Ascending aorta (tissue), 2 donors: ENCODE data around the gene GLYATL3. TPM values are rescaled to one million over a fixed set of nuclear protein-coding genes. Genes with fewer than 3 reads are reported as not detected.

ENCODE experiments used
- DNase-seq, 2 donors: peaks; one replicate each; pipeline ENCODE4 v3.0.0-alpha.2; 2019; ENCODE audit warnings: low spot score in 2 of 2
- H3K27ac ChIP-seq, 2 donors: fragments of 200-600 bp; sonication (generic); one replicate each; pipeline ENCODE4 v1.5.1; 2016 to 2017; ENCODE audit warnings: mild to moderate bottlenecking in 1 of 2
- H3K27me3 ChIP-seq: fragments of 200-600 bp; sonication (generic); one replicate; pipeline ENCODE4 v1.5.1; 2017
- H3K36me3 ChIP-seq, 2 donors: fragments of 200-600 bp; sonication (generic); one replicate each; pipeline ENCODE4 v1.5.1; 2016
- H3K4me1 ChIP-seq, 2 donors: fragments of 200-600 bp; sonication (generic); one replicate each; pipeline ENCODE4 v1.5.1; 2016 to 2017; ENCODE audit warnings: mild to moderate bottlenecking in 1 of 2
- H3K4me3 ChIP-seq, 2 donors: fragments of 200-600 bp; sonication (generic); one replicate each; pipeline ENCODE4 v1.5.1; 2016 to 2017; ENCODE audit warnings: mild to moderate bottlenecking in 1 of 2
- H3K9me3 ChIP-seq, 2 donors: fragments of 200-600 bp; sonication (generic); one replicate each; pipeline ENCODE4 v1.5.1; 2016
- CTCF ChIP-seq, 3 experiments: fragments of 200-600 bp in 2 of 3; fragments of 450-650 bp in 1 of 3; sonication (generic) in 2 of 3; IDR thresholded peaks; one replicate each; pipeline ENCODE4 v1.5.1; 2016 to 2019; ENCODE audit warnings: antibody characterized with exemption in 3 of 3, mild to moderate bottlenecking in 1 of 3, moderate library complexity in 1 of 3
- intact Hi-C: fragments of 100-400 bp; cut with DNase I; formaldehyde crosslinking; loops from one replicate; pipeline ENCODE4 v1.15.1; 2023
- total RNA-seq: library from RNA; depleted of rRNA; stranded (reverse); fragments of >200 nt; gene quantifications from one replicate; pipeline ENCODE4 v1.1.0, GENCODE V29; 2016

GLYATL3 gene
- total RNA-seq, 1 donor from 2014 or later: not detected

- intact Hi-C loops: no loop called here
- TF ChIP-seq CTCF (IDR thresholded peaks at IDR 0.05): no peak
- no peak for DNase-seq
- no peaks in the 10 kb centered on the region for H3K27me3 ChIP-seq
- H3K27ac ChIP-seq: no peak overlapping the region
- H3K4me1 ChIP-seq: no peaks in the 10 kb centered on the region
- H3K36me3 ChIP-seq: no peaks in the 10 kb centered on the region
- H3K4me3 ChIP-seq: no peak overlapping the region
- H3K9me3 ChIP-seq: no peaks in the 10 kb centered on the region
Measured at GRCh38 chr6:49564552-49564951, 64.8 kb downstream of the GLYATL3 start.

- DNase-seq: no peak
- no peak for TF ChIP-seq CTCF (IDR thresholded peaks at IDR 0.05)
- intact Hi-C loops: no loop called here
- Histone ChIP-seq H3K4me3 (no peak overlapping the region), H3K9me3 (no peaks in the 10 kb centered on the region), H3K4me1 (no peaks in the 10 kb centered on the region), H3K27ac (no peak overlapping the region), H3K27me3 (no peaks in the 10 kb centered on the region), H3K36me3 (no peaks in the 10 kb centered on the region)
Measured at GRCh38 chr6:49565261-49565660, 65.5 kb downstream of the GLYATL3 start.

- no peak for DNase-seq
- H3K9me3 ChIP-seq: no peaks in the 10 kb centered on the region
- H3K27ac ChIP-seq: no peak overlapping the region
- no peaks in the 10 kb centered on the region for H3K36me3 ChIP-seq
- H3K27me3 ChIP-seq: no peaks in the 10 kb centered on the region
- TF ChIP-seq CTCF (IDR thresholded peaks at IDR 0.05): no peak
- H3K4me3 ChIP-seq: no peak overlapping the region
- H3K4me1 ChIP-seq: no peaks in the 10 kb centered on the region
- intact Hi-C loops: no loop called here
Measured at GRCh38 chr6:49565855-49566254, 66.1 kb downstream of the GLYATL3 start.

DNA sequence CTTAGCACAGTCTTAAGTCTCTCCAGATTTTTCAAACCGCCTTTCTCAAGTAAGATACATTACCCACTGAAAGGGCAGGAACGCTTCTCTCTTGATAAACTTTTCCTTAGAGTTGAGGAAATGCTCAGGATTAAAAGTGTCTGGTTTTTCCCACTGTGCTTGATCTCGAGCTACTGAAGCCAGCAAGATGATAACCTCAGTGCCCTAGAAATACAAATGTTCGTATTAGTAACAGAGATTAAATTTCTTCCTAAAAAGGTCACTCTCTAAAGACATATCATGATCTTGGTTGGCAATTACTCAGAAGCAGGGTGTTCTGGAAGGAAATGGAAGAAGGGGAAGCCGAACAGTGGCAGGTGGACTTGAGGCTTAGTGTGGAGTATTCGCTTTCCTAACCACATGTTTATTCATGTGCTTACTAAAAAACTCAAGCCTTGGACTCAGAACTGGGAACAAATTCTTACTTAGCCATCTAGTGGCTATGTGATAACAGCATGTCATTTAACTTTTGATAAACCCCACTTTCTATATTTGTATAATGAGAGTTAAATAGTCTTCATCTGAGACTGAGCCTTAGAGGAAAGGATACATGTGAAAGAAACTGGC is 70.9 kb downstream of the GLYATL3 start:
- H3K27me3 ChIP-seq: no peaks in the 10 kb centered on the region
- H3K4me3 ChIP-seq: no peak overlapping the region
- H3K4me1 ChIP-seq: no peaks in the 10 kb centered on the region
- no peak for TF ChIP-seq CTCF (IDR thresholded peaks at IDR 0.05)
- no peak for DNase-seq
- intact Hi-C loops: no loop called here
- H3K9me3 ChIP-seq: no peaks in the 10 kb centered on the region
- H3K27ac ChIP-seq: no peak overlapping the region
- no peaks in the 10 kb centered on the region for H3K36me3 ChIP-seq

- TF ChIP-seq CTCF (IDR thresholded peaks at IDR 0.05): no peak
- no peaks in the 10 kb centered on the region for H3K9me3 ChIP-seq
Measured at GRCh38 chr6:49576618-49577017, 76.9 kb downstream of the GLYATL3 start.

More at GRCh38 chr6:49576618-49577017, 76.9 kb downstream of the GLYATL3 start:
- H3K4me1 ChIP-seq: no peaks in the 10 kb centered on the region
- H3K27ac ChIP-seq: no peak overlapping the region
- H3K4me3 ChIP-seq: no peak overlapping the region
- no peak for DNase-seq
- H3K36me3 ChIP-seq: no peaks in the 10 kb centered on the region
- H3K27me3 ChIP-seq: no peaks in the 10 kb centered on the region
- intact Hi-C loops: no loop called here

Other genes with a start within 250 kb of the GLYATL3 start
- 8.7 TPM for gene MMUT, start 36.7 kb upstream of the GLYATL3 start, total RNA-seq
- not detected for gene CENPQ, start 36.6 kb upstream of the GLYATL3 start, total RNA-seq
- gene C6orf141, start 50.7 kb downstream of the GLYATL3 start, total RNA-seq: not detected
- gene RHAG, start 136.9 kb downstream of the GLYATL3 start, total RNA-seq: not detected
- not detected for gene CRISP2, start 213.6 kb downstream of the GLYATL3 start, total RNA-seq
- gene CRISP3, start 244.5 kb downstream of the GLYATL3 start, total RNA-seq: not detected